Fibroblast of lung (primary cell): ENCODE measurements around the gene TRIP6.

Experiments
- EZH2 ChIP-seq: IDR thresholded peaks from 2 replicates; pipeline ENCODE4 v1.5.1; 2012; ENCODE audit warnings: low read length, control low read depth, mild to moderate bottlenecking; ENCODE audit errors: missing control alignments
- TF ChIP-seq, protein P1 (sequence below), 2 donors: IDR thresholded peaks in 1 of 2; conservative IDR thresholded peaks in 1 of 2; 1 replicate in 1 of 2; 2 replicates in 1 of 2; pipeline ENCODE4 v1.5.1; 2011 to 2012; ENCODE audit warnings: low read length in 2 of 2, control low read depth in 1 of 2, inconsistent platforms in 1 of 2, low read depth in 1 of 2, mild to moderate bottlenecking in 1 of 2

DNA sequence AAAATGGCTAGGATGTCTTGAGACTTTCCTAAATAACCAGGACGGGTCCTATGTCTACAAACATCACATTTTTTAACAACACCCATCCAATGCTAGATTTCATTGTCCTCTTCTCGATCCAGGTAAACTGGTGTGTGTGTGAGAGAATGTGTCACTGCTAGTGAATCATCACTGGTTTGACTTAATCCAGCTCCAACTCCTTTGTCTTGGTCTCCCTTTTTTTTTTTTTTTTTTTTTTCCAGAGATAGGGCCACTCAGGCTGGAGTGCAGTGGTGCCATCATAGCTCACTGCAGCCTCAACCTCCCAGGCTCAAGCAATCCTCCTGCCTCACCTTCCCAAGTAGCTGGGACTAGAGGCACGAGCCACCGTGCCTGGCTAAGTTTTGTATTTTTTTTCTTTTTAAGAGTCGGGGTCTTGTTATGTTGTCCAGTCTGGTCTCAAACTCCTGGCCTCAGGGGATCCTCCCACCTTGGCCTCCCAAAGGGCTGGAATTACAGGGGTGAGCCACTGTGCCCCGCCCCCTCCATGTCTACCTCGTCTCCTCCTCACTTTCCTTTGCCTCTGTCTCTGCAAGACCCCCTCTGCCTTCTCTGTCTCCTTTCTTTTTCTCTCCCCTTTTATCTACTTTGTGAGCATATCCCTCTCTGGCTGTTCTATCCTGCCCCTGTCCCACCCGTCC lies 24.5 kb downstream of the TRIP6 start:
- TF ChIP-seq, protein P1, sequence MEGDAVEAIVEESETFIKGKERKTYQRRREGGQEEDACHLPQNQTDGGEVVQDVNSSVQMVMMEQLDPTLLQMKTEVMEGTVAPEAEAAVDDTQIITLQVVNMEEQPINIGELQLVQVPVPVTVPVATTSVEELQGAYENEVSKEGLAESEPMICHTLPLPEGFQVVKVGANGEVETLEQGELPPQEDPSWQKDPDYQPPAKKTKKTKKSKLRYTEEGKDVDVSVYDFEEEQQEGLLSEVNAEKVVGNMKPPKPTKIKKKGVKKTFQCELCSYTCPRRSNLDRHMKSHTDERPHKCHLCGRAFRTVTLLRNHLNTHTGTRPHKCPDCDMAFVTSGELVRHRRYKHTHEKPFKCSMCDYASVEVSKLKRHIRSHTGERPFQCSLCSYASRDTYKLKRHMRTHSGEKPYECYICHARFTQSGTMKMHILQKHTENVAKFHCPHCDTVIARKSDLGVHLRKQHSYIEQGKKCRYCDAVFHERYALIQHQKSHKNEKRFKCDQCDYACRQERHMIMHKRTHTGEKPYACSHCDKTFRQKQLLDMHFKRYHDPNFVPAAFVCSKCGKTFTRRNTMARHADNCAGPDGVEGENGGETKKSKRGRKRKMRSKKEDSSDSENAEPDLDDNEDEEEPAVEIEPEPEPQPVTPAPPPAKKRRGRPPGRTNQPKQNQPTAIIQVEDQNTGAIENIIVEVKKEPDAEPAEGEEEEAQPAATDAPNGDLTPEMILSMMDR (conservative IDR thresholded peaks at IDR 0.05 in 1 of 2, IDR thresholded peaks at IDR 0.05 in 1 of 2; ENCODE audit: low read depth in 1 of 2, low read length in 2 of 2), result no peak
- TF ChIP-seq EZH2, result no peak
